GM21390 (cell line): ENCODE results near the gene SCMH1.

Source experiments
- ATAC-seq: cut with Tn5 transposase; IDR thresholded peaks from one replicate; pipeline ENCODE4 v1.9.1; 2021; ENCODE audit not compliant: unreplicated experiment

The SCMH1 gene

DNA sequence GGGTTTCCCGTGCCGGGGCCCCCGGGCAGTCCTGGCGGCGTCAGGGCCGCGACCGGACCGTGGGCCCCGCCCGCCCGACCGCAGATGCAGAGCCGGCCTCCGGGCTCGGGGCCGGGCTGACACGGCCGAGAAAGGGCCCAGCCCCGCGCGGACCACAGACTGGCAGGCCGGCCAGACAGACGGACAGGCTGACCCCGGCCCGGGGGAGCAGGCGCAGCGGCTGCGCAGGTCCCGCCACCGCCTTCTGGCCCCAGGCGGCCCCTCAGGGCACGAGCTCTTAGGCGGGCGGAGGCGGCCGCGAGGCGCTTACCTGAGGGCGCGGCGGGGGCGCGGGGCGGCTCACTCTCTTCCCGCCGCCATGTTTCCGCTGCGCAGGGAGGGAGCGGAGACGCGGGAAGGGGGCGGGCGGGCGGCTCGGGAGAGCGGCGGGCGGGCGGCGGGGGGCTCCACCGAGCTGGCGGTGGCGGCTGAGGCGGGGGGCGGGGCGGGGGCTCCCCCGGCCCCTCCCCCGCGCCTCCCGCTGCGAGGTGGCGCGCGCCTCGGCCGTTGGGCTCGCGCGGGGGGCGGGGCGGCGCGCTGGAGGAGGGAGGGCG lies at the start of gene SCMH1:
Gene SCMH1, minus strand, starts transcription at position 558 of the 593 bp plus-strand sequence. CDS start 56,173 bp downstream, outside the sequence.
- peak; percentile 33 for ATAC-seq

DNA sequence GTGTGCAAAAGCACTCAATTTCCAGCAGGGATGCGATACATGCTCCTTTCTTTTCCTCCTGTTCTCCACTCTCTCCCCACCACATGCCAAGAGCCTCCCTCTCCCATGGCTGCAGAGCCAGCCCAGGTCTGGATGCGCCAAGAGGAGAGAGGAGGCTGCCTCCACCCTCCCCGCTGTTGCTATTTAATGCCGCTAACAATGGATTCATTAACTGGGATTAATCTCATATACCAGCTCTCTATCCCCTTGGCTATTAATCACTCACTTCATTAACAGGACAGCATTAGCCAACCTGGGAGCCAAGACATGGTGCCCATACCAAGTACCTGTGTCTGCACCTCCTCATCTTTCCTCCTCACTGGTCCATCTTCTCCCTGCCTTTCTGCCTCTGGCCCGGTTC lies 49.1 kb upstream of the SCMH1 start:
- no peak for ATAC-seq

DNA sequence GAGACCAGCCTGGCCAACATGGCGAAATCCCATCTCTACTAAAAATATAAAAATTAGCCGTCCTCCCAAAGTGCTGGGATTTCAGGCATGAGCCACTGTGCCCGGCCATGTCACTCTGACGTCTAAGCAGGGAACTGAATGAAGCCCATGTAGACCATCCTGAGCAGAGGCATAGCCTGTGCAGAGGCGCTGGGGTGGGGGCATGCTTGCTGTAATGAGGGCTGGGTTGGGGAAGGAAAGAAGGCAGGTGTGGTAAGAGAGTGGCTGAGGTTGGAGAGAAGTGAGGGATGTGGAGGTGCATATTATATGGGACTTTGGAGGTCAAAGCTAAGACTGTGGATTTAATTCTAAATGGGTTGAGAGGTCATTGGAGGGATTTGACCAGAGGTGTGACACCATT lies 47.1 kb upstream of the SCMH1 start:
- ATAC-seq, result no peak

DNA sequence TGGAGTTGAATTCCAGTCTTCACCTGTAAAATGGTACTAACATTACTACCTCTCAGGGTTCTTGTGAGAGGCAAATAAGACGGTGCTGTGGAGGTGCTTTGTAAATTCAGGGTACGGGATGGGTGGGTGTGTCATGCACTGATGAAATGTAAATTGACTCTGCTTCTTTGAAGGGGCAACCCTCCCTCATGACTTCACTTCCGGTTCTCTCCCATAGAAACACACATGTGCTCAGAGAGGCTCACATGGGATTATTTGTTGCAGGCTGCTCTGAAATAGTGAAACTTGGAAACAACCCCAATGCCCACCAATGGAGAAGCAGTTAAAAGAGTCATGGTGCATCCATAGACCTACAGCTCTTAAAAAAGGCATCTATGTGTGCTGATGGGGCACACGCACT lies 44.9 kb upstream of the SCMH1 start:
- no peak for ATAC-seq

DNA sequence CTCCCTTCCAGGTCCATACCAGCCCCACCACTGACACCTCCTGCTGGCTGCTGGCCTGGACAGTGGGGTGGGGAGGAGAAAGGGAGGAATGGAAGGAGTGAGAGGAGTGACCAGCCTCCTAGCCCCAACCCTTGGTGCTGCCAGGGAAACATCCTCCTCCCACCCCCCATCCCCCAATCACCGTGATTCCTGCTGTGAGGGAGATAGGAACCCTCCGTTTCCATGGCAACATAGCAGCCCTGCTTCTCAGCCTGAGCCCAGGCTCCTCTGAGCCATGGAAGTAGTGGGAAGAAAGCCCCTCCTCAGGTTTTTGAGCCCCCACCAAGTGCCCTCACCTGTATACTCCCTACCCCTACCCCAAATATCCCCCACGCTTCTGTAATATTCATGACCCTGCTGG lies 44.4 kb upstream of the SCMH1 start:
- ATAC-seq, result no peak

DNA sequence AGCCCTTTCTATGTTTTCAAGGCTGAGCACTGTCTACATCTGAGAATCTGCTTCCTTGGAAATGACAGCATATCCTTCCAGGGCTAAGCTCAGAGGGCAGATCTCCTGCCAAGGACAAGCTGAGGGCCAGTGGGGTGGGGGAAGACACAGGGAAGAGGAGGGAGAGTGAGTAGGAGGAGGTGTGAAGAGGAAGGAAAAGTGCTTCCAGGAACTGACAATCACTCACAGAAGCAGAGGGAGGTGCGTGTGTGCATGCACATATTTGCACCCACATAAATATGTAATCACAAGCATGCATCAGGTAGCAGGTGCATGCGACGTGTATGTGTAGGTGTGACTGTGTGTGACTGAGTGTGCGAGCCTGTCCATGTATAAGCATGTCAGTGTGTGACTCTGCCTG lies 43.7 kb upstream of the SCMH1 start:
- no peak for ATAC-seq

DNA sequence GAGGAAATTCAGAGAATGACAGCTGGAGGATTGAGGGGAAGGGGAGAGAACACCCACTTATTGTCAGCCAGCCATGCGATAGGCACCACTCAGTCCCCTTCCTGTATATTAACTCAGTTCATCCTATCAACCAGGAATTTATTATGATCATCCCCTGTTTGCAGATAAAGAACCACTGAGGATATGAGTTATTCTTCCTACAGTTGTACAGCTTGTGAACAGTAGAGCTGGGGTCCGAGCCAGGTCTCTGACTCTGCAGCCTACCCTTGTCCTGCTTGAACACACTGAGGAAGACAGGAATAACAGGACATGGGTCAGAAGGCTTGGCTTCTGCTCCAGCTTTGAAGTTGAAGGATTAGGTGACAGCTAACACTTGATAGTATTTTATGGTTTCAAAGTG lies 42.0 kb upstream of the SCMH1 start:
- no peak for ATAC-seq

DNA sequence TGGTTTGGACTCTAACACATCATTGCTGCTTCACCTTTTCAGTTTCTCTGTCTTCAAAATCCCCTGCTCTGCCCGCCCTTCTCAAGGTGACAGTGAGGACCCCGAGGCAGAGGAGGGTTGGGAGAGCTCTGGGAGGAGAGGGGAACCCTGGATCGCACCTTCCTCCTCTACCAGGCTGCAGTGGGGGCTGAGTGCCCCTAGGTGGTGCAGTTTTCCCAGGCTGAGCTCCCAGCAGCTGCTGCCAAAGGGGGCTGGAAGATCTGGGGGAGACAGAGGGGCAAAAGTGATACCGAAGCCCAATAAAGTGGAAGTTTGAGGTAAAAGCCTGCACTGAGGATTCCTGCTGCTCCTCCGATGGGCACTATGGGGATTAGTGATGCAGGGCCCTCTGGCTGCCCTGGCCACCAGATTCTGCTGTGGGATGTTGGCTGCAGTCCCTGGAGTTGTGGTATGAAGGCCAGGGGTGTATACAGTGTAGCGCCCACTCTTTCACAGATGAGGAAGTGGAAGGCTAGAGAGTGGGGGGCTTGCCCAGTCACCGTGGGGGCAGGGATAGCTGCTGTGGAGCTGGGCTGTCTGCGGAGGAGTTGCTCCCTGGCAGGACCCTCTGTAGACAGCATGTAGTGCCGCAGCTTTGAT lies 40.7 kb upstream of the SCMH1 start:
- no peak for ATAC-seq

DNA sequence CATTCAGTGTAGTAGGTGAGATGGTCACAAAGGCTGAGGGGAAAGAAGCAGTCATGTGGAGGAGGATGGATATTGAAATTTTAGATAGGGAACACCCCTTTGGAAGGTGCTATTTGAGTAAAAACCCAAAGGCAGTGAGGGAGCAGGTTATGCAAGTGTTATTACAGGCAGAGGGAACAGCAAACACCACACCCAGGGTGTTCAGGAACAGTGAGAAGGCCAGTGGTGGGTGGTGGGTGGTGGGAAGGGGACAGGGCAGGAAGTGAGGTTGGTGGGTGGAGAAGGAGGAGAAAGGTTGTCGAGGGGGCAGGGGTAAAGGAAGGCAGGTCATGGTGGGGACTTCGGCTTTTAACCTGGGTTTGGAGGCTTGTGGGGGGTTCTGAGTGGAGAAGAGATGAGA lies 39.2 kb upstream of the SCMH1 start:
- ATAC-seq, result no peak

DNA sequence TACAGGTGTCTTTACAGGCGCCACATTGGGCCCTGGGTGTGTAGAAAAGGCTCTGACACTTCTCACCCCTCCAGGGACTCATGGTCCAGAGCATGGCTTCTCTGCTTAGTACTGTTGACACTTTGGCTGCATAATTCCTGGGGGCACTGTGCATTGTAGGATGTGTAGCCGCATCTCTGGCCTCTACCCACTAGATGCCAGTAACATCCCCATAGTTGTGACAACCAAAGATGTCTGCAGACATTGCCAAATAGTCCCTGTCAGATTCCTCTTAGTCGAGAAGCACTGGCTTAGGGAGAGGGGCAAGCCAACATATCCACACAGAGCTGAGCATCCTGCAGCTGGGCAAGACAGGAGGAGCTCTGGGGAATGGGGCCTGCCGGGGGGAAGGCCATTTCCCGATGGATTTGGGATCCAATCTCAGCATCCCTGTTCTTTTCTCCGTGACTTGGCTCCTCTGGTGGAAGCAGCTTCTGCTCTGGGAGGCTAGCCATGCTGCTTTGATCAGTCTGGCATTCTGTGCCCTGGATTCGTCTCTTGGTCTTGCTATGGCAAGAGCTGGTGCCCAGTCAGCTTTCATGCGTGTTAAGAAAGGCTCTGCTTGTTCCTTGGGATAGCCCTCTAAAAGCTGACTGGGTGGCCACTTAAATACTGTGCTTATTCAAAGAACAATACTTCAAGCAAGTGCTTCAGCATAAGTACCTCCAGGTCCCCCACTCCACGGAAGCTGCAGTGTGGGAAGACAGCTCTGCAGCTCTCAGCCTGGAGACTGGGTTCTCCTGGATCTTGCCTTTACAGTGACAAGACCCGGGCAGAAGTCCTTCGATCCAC lies 38.3 kb upstream of the SCMH1 start:
- ATAC-seq, result no peak

DNA sequence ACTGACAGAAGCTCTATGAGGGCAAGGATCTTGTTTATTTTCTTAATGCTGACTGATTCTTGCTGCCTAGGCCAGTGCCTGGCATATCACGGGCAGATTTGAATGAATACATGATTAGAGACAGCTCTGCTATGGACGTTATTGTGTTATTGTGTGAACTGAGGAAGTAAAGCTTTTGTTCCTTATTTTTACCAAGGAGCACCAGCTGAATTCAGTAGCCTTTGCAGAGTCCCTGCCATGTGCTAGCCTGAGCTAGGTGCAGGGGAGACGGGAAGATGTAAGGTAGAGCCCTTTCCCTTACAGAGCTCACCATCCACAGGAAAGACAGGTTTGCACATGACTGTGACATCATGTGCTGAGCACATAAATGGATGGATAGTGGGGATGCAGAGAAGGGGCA lies 36.0 kb upstream of the SCMH1 start:
- ATAC-seq, result no peak

DNA sequence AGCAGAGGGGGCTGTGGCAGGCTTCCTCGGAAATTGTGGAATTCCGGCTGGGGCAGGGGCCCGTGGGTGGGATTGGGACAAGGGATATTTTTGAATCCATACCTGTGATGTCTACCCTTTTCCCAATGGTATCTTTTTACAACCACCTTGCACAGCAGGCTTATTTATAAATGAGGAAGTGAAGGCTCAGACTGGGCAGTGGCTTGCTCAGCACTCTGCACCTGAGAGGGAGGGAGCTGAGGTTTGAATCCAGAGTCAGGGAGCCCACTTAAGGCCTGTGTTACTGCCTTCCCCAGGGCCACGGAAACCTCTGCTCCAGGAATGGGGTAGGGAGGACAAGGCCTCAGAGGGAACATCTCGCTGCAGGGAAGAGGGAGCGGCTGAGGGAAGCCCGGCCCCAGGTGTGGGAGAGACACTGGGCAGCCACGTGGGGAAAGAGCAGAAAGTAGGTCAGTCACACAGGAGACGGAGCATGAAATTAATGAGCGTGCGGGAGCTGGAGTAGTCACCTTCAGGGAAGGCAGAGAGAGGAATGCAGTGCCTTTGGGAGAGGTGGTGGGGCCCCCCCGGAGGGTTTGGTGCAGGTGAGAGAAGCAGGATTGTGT lies 35.4 kb upstream of the SCMH1 start:
- no peak for ATAC-seq

DNA sequence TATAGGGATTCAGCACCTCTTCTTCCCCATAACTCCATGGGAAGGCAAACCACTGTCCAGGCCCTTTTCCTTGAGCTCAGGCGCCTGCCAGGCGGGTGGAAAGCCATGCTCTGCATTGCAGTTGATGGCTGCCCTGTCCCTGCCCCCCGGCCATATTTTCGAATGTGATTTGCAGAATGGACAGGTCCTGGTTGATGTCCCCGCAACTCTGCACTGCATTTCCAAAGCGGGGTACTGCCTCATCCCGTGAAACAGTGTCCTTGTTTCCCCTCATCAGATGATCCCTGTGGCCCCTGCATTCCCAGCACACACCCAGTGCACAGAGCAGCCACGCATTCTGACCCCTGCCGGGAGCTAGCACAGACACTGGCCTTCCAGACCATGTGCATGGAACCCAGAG lies 33.7 kb upstream of the SCMH1 start:
- ATAC-seq, result no peak

DNA sequence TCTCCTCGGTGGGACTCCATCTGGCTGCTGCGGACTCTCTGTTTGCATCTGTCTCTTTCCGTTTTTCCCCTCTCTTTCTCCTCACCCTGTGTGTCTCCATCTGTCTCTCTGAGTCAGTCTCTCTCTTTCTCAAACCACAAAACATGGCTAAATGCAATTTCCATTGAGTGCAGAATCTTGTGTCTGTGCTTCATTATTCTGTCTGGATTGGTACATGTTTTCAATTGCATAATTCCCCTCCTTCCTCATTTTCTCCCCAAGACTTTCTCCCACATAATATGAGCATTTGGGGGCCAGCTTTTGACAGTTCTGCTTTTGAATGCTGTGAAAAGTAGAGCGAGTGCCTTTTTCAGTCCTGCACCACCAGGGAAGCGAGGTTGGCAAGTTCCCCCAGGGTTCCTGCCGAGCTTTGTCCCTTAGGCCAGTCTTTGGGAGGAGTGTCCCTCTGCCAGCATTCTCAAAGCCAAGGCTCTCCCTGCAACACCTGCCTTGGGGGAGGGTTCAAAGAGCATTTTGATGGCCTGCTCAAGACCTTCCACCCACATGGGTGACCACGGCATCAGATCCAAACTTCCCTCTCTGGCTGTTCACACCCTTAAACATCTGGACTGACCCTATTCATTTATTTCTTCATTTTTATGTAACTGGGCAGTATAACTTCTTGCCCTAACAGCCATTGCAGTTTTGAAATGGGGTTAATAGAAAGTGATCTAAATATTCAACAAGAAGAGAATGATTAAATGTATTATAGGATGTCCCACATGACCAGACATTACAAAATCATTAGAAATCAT lies 32.8 kb upstream of the SCMH1 start:
- ATAC-seq, result no peak

DNA sequence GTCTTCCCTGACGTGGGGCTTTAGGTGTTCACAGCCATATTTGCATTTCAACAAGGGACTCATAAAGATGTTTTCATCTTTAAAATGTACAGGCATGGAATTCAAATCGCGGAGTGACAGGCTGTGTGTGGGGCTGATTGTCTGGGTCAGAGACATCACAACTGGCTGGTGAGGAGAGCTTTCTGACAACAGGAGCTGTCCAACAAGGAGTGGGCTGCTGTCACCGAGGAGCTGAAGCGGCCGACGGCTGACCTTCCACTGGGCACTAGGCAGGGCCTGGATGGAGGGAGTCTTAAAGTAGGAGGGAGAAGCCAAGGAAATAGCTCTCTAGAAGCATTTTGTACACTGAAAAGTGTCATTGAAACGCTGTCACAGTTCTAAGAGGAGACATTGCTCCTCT lies 30.5 kb upstream of the SCMH1 start:
- ATAC-seq, result no peak

DNA sequence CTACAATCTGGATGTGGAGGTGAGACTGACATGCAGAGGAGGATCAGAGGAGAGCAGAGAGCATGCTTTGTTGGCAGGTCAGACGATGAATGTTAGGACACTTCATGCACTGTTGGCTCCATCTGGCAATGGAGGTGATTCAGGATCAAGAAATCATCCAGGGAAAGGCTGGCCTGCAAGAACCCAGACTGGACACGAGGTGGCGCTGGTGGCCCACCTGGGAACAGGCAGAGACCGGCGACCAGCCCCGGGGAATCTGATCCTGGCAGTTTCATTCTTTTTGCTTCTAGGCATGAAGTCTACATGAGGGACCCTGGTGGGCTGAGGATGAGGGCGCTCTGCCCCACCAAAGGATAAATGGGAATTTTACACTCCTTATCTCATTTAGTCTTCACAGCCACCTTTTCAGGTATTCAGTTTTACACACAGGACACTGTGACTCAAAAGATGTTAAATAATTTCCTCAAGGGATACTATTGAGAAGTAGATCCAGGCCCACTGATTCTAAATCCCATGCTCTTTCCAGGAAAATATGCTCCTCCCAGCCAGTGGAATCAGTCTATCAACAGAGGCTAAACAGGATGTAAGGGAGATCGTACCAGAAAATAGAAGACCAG lies 26.2 kb upstream of the SCMH1 start:
- ATAC-seq, result no peak

DNA sequence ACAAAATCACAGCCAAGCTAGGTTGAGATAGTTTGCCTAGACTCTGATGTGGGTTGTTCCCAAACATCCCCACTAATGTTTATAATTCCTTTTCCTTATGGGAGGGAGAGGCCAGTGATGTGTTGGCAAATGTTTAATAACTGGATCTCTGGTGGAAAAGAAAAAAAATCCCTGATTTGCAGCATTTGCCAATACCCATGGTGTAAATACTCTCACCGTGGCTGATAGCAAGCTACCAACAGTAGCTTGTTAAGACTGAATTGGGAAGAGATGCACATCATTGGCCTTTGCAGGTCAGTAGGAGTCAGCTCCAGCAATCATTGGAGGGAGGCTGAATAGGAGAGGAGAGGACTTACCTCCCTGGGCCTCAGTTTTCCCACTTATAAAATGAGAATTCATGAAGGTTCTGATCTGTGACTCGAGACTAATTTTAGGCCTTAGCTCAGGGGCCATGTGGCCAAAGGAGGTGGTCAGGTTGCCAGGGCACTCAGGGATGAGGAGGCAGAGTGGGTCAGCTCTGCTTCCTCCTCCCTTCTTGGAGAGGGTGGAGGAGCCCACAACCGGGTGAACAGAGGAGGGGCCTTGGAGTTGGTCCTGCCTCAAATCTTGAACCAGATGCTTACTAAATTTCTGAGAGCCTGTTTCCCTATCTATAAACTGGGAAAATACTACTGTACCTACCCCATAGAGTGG lies 20.0 kb upstream of the SCMH1 start:
- ATAC-seq, result no peak

DNA sequence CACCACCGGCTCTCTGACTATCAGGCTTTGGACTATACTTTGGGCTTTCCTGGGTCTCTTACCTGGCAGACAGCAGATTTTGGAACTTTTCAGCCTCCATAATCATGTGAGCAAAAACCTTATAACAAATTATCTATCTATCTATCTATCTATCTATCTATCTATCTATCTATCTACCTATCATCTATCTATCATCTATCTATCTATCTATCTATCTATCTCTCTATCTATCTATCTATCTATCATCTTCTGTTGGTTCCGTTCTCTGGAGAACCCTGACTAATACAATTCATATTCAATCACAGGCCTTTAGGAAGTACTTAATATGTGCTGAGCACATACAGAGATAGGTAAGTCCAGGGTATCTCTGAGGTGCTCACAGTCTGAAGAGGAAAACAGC lies 18.7 kb upstream of the SCMH1 start:
- ATAC-seq, result no peak

DNA sequence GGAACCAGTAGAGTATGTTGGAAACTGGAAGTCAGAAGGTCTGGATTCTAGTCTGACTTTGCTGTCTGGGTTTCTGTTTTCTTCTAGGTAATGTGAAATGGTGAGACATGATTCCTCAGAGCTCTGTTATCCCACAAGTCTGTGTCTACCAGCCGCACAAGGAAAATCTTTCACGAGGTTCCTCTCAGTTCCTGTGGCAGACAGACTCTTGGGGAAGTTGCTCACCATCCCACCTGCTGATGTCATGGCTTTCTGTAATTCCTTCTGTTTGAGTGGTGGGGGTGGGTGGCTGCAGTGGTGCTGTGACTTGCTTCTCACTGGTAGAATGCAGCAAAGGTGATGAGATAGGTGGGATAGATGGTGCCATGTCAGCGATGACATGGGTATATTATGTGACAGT lies 17.1 kb upstream of the SCMH1 start:
- no peak for ATAC-seq

DNA sequence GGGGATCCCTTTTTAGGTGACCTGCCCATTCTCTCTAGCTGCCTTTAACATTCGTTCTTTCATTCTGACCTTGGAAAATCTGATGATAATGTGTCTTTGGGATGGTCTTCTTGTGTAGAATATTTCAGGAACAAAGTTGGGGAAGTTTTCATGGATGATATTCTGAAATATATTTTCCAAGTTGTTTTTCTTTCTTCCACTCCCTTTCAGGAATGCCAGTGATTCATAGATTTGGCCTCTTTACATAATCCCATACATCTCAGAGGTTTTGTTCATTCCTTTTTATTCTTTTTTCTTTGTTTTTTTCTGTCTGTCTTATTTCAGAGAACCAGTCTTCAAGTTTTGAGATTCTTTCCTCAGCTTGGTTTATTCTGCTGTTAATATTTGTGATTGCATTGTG lies 13.9 kb upstream of the SCMH1 start:
- no peak for ATAC-seq
